ENCODE data around the gene ATPAF2. TPM values are rescaled to one million over a fixed set of nuclear protein-coding genes. Genes with fewer than 3 reads are reported as not detected.

Gene ATPAF2
- 10 to 100 TPM; 25.2 to 57.1 (median 35.5) TPM for total RNA-seq
- 10 to 100 TPM; 32.1 to 38.8 (median 38.8) TPM for polyA plus RNA-seq
- long read RNA-seq, donor 1, partial matches to known transcripts, result 0 of 5 reads
- long read RNA-seq, donor 1, other reads (novel, unspliced or antisense), result 0 of 5 reads
- long read RNA-seq, donor 2, partial matches to known transcripts, result 0 of 6 reads
- long read RNA-seq, donor 2, other reads (novel, unspliced or antisense), result 0 of 6 reads

DNA sequence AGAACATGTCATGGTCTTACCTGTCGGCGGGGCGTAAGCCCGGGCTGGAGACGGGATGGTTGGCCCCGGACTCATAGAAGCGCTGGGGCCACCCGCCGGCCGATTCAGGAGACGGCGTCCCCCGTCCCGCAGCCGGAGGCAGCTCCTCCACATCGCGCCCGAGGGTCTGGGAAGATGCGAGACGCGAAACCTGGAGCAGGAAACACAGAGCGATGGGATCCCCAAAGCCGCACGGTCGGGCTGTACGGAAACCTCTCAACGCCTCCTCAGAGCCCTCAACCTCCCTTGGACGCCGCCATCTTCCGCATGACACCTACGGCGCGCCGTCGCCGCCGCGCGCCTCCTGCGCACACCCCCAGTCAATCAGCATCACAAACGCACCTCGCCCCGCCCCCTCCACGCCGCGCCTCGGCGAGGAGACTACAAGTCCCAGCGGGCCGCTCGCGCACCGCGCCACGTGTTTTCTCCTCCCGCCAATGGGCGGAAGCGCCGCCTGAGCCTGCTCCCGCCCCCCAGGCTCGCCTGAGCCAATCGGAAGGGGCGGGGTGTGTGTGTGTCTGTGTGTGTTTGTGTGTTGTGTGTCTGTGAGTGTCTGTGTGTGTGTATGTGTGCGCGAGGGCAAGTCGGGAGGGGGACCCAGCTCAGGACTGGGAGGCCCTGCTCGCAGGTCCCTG, at the start of gene ATPAF2, which contains the start of gene GID4:
Gene ATPAF2 (minus strand): TSS at position 308 of the 674 bp plus-strand sequence. CDS start 155 bp downstream, at position 153.
Gene GID4 (plus strand): TSS at position 548 of the 674 bp plus-strand sequence. CDS start 57 bp downstream, at position 605.
- 0% methylated on average over 4 to 67 of the region's 67 CpGs for WGBS, 5 donors
- H3K27ac ChIP-seq, result peak within 1 kb of the TSS; percentile 50 to 93 (median 87)
- no peaks in the 10 kb centered on the region for H3K9me3 ChIP-seq
- H3K4me3 ChIP-seq, result peak within 1 kb of the TSS; percentile 74 to 98 (median 94)
- no peaks in the 10 kb centered on the region for H3K27me3 ChIP-seq (replicated peaks in 1 of 7)
- intact Hi-C loops (cut with DNase I; ENCODE audit: low total_unique reads), result loop anchor here (10.0 kb wide), 2 partner anchors 144 to 354 kb away; partner anchors contain the start of gene RAI1
- peak; percentile 100 for DNase-seq
- H3K4me1 ChIP-seq, result peaks cover 24 to 86% (median 47%) of the 10 kb centered on the region in 6 donors
- H3K36me3 ChIP-seq, result peaks cover 0 to 8% (median 0%) of the 10 kb centered on the region in 6 donors
- TF ChIP-seq, protein P1, sequence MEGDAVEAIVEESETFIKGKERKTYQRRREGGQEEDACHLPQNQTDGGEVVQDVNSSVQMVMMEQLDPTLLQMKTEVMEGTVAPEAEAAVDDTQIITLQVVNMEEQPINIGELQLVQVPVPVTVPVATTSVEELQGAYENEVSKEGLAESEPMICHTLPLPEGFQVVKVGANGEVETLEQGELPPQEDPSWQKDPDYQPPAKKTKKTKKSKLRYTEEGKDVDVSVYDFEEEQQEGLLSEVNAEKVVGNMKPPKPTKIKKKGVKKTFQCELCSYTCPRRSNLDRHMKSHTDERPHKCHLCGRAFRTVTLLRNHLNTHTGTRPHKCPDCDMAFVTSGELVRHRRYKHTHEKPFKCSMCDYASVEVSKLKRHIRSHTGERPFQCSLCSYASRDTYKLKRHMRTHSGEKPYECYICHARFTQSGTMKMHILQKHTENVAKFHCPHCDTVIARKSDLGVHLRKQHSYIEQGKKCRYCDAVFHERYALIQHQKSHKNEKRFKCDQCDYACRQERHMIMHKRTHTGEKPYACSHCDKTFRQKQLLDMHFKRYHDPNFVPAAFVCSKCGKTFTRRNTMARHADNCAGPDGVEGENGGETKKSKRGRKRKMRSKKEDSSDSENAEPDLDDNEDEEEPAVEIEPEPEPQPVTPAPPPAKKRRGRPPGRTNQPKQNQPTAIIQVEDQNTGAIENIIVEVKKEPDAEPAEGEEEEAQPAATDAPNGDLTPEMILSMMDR (IDR thresholded peaks at IDR 0.05 in 8 of 11, conservative IDR thresholded peaks at IDR 0.05 in 3 of 11), result peak in 2 of 11 experiments; percentile 29 to 37
- peak in 2 of 3 donors; percentile 27 to 49 for TF ChIP-seq POLR2A (IDR thresholded peaks at IDR 0.05)
- TF ChIP-seq POLR2AphosphoS5 (IDR thresholded peaks at IDR 0.05), result peak; percentile 89 to 96 (median 93)

DNA sequence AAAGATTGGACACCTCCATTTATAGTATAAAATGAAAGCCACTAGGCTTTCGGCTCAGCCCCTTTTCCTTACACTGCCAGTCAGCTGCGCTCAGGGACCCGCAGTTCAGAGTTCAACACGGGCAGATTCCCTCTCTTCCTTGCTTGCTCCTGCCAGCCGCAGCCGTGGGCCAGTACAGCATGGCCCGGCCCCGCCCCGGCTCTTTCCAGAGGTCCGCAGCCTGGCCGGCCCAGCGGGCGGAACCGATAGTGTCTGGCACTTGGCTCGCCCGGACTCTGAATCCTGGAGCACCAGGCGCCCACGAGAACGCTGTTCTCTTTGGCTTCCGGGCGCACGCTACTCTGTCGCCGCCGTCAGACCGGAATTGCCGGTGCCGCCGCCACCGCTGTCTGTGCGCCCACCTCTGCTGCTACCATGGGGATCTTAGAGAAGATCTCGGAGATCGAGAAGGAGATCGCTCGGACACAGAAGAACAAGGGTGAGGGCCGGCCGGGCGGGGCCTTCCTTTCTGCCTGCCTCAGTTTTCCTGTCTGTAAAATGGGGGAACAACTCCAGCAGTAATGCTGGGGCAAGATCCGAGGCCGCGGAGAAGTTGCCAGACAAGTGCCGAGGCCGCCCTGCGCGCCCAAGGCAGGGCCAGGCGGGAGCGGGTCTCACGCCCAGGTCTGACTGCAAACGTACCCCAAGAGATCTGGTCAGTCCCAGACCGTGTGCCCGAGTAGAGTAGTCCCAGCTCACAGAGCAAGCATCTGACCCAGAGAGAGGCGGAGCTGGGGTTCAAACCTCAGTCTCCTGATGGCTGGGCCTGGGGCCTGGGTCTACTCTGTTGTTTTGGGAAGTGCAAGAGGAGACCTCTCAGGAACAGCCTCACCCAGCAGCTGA, 48.9 kb upstream of the ATPAF2 start, which contains the start of gene DRG2:
Gene DRG2 (plus strand): TSS at position 339 of the 882 bp plus-strand sequence. CDS start 76 bp downstream, at position 415.
- DNase-seq, result peak; percentile 95
- WGBS, 5 donors, result 1 to 3% (median 2%) methylated on average over 22 to 52 of the region's 52 CpGs
- H3K4me1 ChIP-seq, result peaks cover 9 to 31% (median 24%) of the 10 kb centered on the region in 6 donors
- no peaks in the 10 kb centered on the region for H3K9me3 ChIP-seq
- intact Hi-C loops (cut with DNase I; ENCODE audit: low total_unique reads), result no loop called here
- TF ChIP-seq, protein P1 (IDR thresholded peaks at IDR 0.05 in 8 of 11, conservative IDR thresholded peaks at IDR 0.05 in 3 of 11), result peak in 4 of 11 experiments; percentile 14 to 31 (median 21)
- TF ChIP-seq POLR2AphosphoS5 (IDR thresholded peaks at IDR 0.05) (peak; percentile 88 to 92 (median 89)), POLR2A (IDR thresholded peaks at IDR 0.05) (peak in 2 of 3 donors; percentile 15 to 45)
- peak within 1 kb of the TSS; percentile 66 to 98 (median 81) for H3K4me3 ChIP-seq
- peaks cover 0 to 24% (median 6%) of the 10 kb centered on the region in 6 donors for H3K36me3 ChIP-seq
- no peaks in the 10 kb centered on the region for H3K27me3 ChIP-seq (replicated peaks in 1 of 7)
- peak within 1 kb of the TSS; percentile 61 to 91 (median 82) for H3K27ac ChIP-seq

DNA sequence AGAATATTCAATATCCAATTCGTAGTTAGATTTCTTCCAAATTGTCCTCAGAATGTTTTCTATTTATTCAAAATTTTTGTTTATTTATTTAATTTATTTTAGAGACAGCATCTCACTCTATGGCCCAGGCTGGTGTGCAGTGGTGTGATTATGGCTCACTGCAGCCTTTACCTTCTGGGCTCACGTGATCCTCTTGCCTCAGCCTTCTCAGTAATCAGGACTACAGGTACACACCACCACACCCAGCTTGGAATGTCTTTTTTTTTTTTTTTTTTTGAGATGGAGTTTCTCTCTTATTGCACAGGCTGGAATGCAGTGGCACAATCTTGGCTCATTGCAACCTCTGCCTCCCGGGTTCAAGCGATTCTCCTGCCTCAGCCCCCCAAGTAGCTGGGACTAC, 45.3 kb upstream of the ATPAF2 start:
- TF ChIP-seq POLR2A (IDR thresholded peaks at IDR 0.05), result no peak
- TF ChIP-seq, protein P1 (IDR thresholded peaks at IDR 0.05 in 8 of 11, conservative IDR thresholded peaks at IDR 0.05 in 3 of 11), result no peak
- no peak for TF ChIP-seq POLR2AphosphoS5 (IDR thresholded peaks at IDR 0.05)
- Histone ChIP-seq H3K4me1 (peaks cover 9 to 23% (median 18%) of the 10 kb centered on the region in 6 donors), H3K9me3 (no peaks in the 10 kb centered on the region), H3K27ac (no peak overlapping the region), H3K36me3 (no peaks in the 10 kb centered on the region), H3K27me3 (replicated peaks in 1 of 7) (peaks cover 0 to 8% (median 0%) of the 10 kb centered on the region in 7 donors), H3K4me3 (no peak overlapping the region)
- intact Hi-C loops (cut with DNase I; ENCODE audit: low total_unique reads), result no loop called here
- 85 to 92% (median 89%) methylated on average over 4 of the region's 4 CpGs for WGBS, 5 donors
- no peak for DNase-seq

All from spleen (tissue), 13 donors.